ENCODE measurements around the gene FAM53B.

Gene FAM53B

DNA sequence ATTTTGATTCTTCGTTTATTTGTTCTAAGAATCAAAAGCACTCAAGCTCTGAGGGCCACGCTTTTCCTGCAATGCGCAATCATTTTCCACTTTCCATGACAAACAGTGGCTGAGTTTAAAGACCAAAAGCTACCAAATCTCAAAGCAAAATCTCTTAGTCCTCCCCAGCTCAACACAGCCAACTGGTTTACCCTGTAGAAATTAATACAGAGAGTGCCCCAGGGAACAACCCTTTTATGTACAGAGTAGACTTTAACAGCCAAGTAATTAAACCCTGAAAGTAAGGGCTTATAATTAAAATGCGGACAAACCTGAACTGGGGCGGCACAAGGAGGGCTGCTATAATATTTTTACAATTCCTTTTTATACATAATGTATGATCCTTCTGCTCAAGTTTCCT, 53.2 kb downstream of the FAM53B start:
- Histone ChIP-seq H2AFZ (ENCODE audit: low read length) (no peak overlapping the region), H3F3A (ENCODE audit: insufficient read depth, low read length) (peaks cover 2% of the 10 kb centered on the region; the same call in 1 of the 2 replicates), H3K9ac (ENCODE audit: low read length) (no peak overlapping the region), H3K79me2 (ENCODE audit: low read length) (peaks cover 32% of the 10 kb centered on the region), H3K4me1 (ENCODE audit: low read length) (peaks cover 23% of the 10 kb centered on the region), H3K9me3 (replicated peaks; ENCODE audit: insufficient read depth, low read length) (no peaks in the 10 kb centered on the region), H3K4me2 (ENCODE audit: low read depth, low read length) (no peak overlapping the region), H3K36me3 (replicated peaks; ENCODE audit: insufficient read depth, low read length) (no peaks in the 10 kb centered on the region), H3K27me3 (replicated peaks; ENCODE audit: insufficient read depth, low read length) (no peaks in the 10 kb centered on the region), H3K27ac (ENCODE audit: low read length) (no peak overlapping the region), H3K9me2 (replicated peaks; ENCODE audit: insufficient read depth, low read length) (no peaks in the 10 kb centered on the region), H3K4me3 (ENCODE audit: low read length) (no peak overlapping the region), H4K20me1 (ENCODE audit: insufficient read depth, low read length) (no peaks in the 10 kb centered on the region)
- TF ChIP-seq EZH2 (optimal IDR thresholded peaks at IDR 0.05; ENCODE audit: low read depth, low read length) (no peak), EZH2phosphoT487 (IDR thresholded peaks at IDR 0.05; ENCODE audit: low read length) (no peak)
- TF ChIP-seq, protein P1, sequence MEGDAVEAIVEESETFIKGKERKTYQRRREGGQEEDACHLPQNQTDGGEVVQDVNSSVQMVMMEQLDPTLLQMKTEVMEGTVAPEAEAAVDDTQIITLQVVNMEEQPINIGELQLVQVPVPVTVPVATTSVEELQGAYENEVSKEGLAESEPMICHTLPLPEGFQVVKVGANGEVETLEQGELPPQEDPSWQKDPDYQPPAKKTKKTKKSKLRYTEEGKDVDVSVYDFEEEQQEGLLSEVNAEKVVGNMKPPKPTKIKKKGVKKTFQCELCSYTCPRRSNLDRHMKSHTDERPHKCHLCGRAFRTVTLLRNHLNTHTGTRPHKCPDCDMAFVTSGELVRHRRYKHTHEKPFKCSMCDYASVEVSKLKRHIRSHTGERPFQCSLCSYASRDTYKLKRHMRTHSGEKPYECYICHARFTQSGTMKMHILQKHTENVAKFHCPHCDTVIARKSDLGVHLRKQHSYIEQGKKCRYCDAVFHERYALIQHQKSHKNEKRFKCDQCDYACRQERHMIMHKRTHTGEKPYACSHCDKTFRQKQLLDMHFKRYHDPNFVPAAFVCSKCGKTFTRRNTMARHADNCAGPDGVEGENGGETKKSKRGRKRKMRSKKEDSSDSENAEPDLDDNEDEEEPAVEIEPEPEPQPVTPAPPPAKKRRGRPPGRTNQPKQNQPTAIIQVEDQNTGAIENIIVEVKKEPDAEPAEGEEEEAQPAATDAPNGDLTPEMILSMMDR (IDR thresholded peaks at IDR 0.05; ENCODE audit: low read length): no peak
- DNase-seq: no peak

DNA sequence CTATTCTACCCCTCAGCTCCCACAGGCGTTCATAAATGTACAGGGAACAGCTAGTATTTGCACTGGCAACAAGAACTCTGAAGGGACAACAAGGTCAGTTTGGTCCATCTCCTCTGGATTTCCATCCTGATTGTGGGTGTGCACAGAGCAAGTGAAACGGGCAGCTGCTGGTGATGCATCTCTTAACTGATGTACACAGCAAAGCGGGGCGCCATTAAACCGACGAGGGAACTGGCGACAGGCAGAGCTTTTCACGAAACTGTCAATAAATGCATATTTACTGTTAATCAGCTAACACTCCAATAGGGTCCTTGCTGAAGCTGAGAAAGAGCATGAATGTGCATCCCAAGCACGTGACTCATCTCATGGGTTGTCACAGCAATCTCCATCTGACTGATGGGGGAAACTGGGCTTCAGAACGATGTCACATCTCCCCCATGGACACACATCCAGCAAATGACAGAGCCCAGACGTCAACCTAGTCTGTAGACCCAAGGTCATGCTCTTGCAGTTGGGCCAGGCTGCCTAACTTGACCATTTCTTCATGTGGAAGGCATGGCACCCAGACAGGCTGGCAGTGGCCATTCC, 54.2 kb downstream of the FAM53B start:
- H3K9me3 ChIP-seq (replicated peaks; ENCODE audit: insufficient read depth, low read length): no peaks in the 10 kb centered on the region
- no peak for DNase-seq
- peaks cover 16% of the 10 kb centered on the region for H3K4me1 ChIP-seq (ENCODE audit: low read length)
- no peaks in the 10 kb centered on the region for H4K20me1 ChIP-seq (ENCODE audit: insufficient read depth, low read length)
- H3K4me3 ChIP-seq (ENCODE audit: low read length): no peak overlapping the region
- H3K27ac ChIP-seq (ENCODE audit: low read length): no peak overlapping the region
- no peaks in the 10 kb centered on the region for H3K9me2 ChIP-seq (replicated peaks; ENCODE audit: insufficient read depth, low read length)
- no peaks in the 10 kb centered on the region for H3K36me3 ChIP-seq (replicated peaks; ENCODE audit: insufficient read depth, low read length)
- H3K27me3 ChIP-seq (replicated peaks; ENCODE audit: insufficient read depth, low read length): no peaks in the 10 kb centered on the region
- H3K4me2 ChIP-seq (ENCODE audit: low read depth, low read length): no peak overlapping the region
- H3F3A ChIP-seq (ENCODE audit: insufficient read depth, low read length): no peaks in the 10 kb centered on the region; the same call in 1 of the 2 replicates
- peaks cover 28% of the 10 kb centered on the region for H3K79me2 ChIP-seq (ENCODE audit: low read length)
- H3K9ac ChIP-seq (ENCODE audit: low read length): no peak overlapping the region
- TF ChIP-seq EZH2 (optimal IDR thresholded peaks at IDR 0.05; ENCODE audit: low read depth, low read length): no peak
- TF ChIP-seq, protein P1 (IDR thresholded peaks at IDR 0.05; ENCODE audit: low read length): no peak
- no peak for TF ChIP-seq EZH2phosphoT487 (IDR thresholded peaks at IDR 0.05; ENCODE audit: low read length)
- H2AFZ ChIP-seq (ENCODE audit: low read length): no peak overlapping the region

DNA sequence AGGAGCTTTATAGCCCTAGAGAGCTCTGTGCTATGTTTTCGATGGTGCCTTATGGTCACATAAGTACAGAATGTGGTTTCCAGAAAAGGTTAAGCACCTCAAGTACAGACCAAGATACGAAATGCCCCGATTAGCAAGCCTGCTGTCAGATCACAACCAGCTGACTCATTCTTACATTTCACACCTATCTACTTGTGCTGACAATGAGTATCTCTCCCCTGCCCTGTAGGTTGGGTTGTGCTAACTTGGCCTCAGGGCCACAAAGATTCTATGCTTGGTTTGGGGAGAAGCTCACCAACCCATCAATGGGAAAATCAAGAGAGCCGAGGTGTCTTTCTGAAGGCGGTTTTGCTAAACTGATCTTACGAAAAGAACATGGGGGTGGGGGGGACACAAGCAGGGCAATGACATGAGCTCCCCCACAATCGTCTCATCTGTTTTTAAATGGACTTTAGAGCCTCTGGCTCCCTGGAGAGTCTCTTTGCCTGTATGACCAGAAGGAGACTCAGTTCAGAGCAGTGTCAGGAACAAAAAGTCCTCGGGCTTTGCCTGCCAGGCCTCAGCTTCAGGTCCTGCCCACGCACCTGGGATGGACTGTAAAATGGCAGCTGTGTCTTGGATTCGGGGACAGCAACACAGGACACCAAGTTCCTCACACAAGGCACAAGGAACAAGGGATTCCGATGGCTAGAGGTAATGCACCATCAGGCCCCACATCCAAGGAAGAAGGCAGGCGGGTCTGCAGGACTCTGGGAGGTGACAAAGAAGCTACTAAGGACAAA, 55.1 kb downstream of the FAM53B start:
- Histone ChIP-seq H2AFZ (ENCODE audit: low read length) (no peak overlapping the region), H3K27ac (ENCODE audit: low read length) (no peak overlapping the region), H3K36me3 (replicated peaks; ENCODE audit: insufficient read depth, low read length) (no peaks in the 10 kb centered on the region), H3K79me2 (ENCODE audit: low read length) (peaks cover 19% of the 10 kb centered on the region), H3K4me1 (ENCODE audit: low read length) (peaks cover 9% of the 10 kb centered on the region), H3K4me2 (ENCODE audit: low read depth, low read length) (no peak overlapping the region), H3K9me2 (replicated peaks; ENCODE audit: insufficient read depth, low read length) (no peaks in the 10 kb centered on the region), H3K4me3 (ENCODE audit: low read length) (no peak overlapping the region), H3F3A (ENCODE audit: insufficient read depth, low read length) (no peaks in the 10 kb centered on the region; the same call in 1 of the 2 replicates), H4K20me1 (ENCODE audit: insufficient read depth, low read length) (no peaks in the 10 kb centered on the region), H3K9me3 (replicated peaks; ENCODE audit: insufficient read depth, low read length) (no peaks in the 10 kb centered on the region), H3K27me3 (replicated peaks; ENCODE audit: insufficient read depth, low read length) (no peaks in the 10 kb centered on the region), H3K9ac (ENCODE audit: low read length) (no peak overlapping the region)
- TF ChIP-seq, protein P1 (IDR thresholded peaks at IDR 0.05; ENCODE audit: low read length): no peak
- TF ChIP-seq EZH2 (optimal IDR thresholded peaks at IDR 0.05; ENCODE audit: low read depth, low read length): no peak
- no peak for TF ChIP-seq EZH2phosphoT487 (IDR thresholded peaks at IDR 0.05; ENCODE audit: low read length)
- DNase-seq: no peak

Measured in MM.1S (cell line).